Measurements from ENCODE around the gene SRC. TPM values are rescaled to one million over a fixed set of nuclear protein-coding genes. Genes with fewer than 3 reads are reported as not detected.

SRC gene
- total and polyA plus RNA-seq, 2 donors (not counting 3 experiments of a cell fraction or from before 2014, with no cell fraction given) = 22.6 to 29.4 TPM

DNA sequence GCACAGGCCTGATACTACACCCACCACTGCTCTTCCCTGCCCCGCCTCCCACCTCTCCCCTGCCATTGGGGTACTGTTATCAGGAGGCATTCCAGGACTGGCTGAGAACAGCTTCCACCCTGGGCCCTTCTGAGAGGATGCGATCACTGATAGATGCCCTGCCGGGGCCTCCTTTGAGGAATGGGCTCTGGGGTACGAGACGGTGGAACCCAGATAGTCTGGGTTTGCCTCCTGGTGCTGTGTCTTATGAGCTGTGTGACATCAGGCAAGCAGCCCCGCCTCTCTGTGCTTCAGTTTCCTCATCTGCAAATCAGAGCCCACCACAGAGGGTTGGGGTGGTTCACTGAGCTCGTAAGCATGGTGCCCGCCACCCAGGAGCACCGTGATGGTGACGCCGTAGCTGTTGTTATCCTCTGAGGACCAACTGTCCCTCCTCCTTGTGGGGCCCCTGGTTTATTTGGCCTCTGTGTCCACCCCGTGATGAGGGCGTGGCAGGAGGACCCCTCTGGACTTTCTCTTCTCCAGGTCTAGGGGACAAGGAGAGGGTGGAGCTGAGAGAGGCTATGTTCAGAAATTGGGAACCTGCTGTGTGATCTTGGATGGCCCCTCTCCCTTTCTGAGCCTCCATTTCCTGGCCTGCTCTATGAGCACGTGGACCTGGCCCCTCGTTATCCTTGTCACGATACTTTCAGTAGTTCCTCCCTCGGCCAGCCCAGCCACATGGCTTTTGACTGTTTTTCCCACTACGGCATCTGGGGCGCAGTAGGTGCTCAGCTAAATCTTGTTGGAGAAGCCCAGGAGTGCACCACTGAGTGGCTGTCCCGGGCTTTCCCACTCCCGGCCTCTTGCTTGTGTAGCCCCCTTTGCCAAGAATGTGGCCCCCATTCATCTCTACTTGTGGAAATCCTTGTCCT lies 18.3 kb downstream of the SRC start:
- intact Hi-C loops (cut with micrococcal nuclease) (no loop called here), dilution Hi-C loops (cut with MboI; ENCODE audit: extremely low pct_ligation_motif_present, low sequenced_read_pairs) (no loop called here)
- Histone ChIP-seq H3K4me1 (ENCODE audit: control insufficient read depth, extremely low read depth, insufficient read depth, low read length) (no peaks in the 10 kb centered on the region), H2AFZ (ENCODE audit: low read depth, low read length) (no peak overlapping the region), H3K27me3 (ENCODE audit: control insufficient read depth in 2 of 2, insufficient read depth in 2 of 2, low read length in 2 of 2) (no peaks in the 10 kb centered on the region), H3K9me1 (replicated peaks; ENCODE audit: control insufficient read depth, extremely low read depth, insufficient read depth, low read length) (no peaks in the 10 kb centered on the region), H3K36me3 (ENCODE audit: control insufficient read depth in 2 of 2, extremely low read depth in 1 of 2, insufficient read depth in 2 of 2, low read length in 2 of 2) (peaks cover 3 to 8% of the 10 kb centered on the region in 2 experiments), H3K4me3 (replicated peaks in 1 of 3; ENCODE audit: insufficient read depth in 1 of 3, low read depth in 1 of 3, low read length in 3 of 3) (no peak overlapping the region), H4K20me1 (replicated peaks; ENCODE audit: control insufficient read depth, extremely low read depth, insufficient read depth, low read length) (no peaks in the 10 kb centered on the region), H3K9me3 (replicated peaks; ENCODE audit: control insufficient read depth, insufficient read depth, low read length) (no peaks in the 10 kb centered on the region), H3K9ac (replicated peaks; ENCODE audit: extremely low read depth, insufficient read depth, low read length) (no peak overlapping the region), H3K27ac (ENCODE audit: insufficient read depth, low read depth, low read length) (no peak overlapping the region), H3K4me2 (ENCODE audit: insufficient read depth, low read length) (no peak overlapping the region), H3K79me2 (ENCODE audit: control insufficient read depth, insufficient read depth, low read length) (peaks cover 30% of the 10 kb centered on the region)
- DNase-seq (ENCODE audit: low read depth, low spot score) (no peak), FAIRE-seq (no peak)
- no TSS peak for BruUV-seq (replicated peaks)
- CTCF ChIA-PET = interaction anchor here (1.1 to 1.4 kb wide), 2 partner anchors 13 to 20 kb away, joined by 3 to 4 read pairs; no protein-coding TSS in a partner anchor
- POLR2A ChIA-PET = no interaction called here
- TF ChIP-seq JUN (IDR thresholded peaks at IDR 0.05; ENCODE audit: borderline replicate concordance, insufficient read depth, insufficient read length, low read depth) = no peak
- TF ChIP-seq GATA2 (IDR thresholded peaks at IDR 0.05; ENCODE audit: insufficient read depth, insufficient read length, low read depth, low read length) = no peak
- no peak for TF ChIP-seq POLR2A (IDR thresholded peaks at IDR 0.05; ENCODE audit: low read depth, low read length)
- TF ChIP-seq MYC (IDR thresholded peaks at IDR 0.05; ENCODE audit: low read depth, low read length) = no peak
- TF ChIP-seq EZH2 (IDR thresholded peaks at IDR 0.05; ENCODE audit: borderline replicate concordance, low read depth, low read length, severe bottlenecking) = no peak
- no peak for TF ChIP-seq POLR2AphosphoS5 (IDR thresholded peaks at IDR 0.05; ENCODE audit: insufficient read depth, low read depth, low read length)
- no peak for TF ChIP-seq FOS (IDR thresholded peaks at IDR 0.05; ENCODE audit: borderline replicate concordance, insufficient read depth, low read length)
- TF ChIP-seq MAX (IDR thresholded peaks at IDR 0.05; ENCODE audit: insufficient read depth, insufficient read length) = no peak
- TF ChIP-seq, protein P1, sequence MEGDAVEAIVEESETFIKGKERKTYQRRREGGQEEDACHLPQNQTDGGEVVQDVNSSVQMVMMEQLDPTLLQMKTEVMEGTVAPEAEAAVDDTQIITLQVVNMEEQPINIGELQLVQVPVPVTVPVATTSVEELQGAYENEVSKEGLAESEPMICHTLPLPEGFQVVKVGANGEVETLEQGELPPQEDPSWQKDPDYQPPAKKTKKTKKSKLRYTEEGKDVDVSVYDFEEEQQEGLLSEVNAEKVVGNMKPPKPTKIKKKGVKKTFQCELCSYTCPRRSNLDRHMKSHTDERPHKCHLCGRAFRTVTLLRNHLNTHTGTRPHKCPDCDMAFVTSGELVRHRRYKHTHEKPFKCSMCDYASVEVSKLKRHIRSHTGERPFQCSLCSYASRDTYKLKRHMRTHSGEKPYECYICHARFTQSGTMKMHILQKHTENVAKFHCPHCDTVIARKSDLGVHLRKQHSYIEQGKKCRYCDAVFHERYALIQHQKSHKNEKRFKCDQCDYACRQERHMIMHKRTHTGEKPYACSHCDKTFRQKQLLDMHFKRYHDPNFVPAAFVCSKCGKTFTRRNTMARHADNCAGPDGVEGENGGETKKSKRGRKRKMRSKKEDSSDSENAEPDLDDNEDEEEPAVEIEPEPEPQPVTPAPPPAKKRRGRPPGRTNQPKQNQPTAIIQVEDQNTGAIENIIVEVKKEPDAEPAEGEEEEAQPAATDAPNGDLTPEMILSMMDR (IDR thresholded peaks at IDR 0.05; ENCODE audit: extremely low read depth in 1 of 2, insufficient read depth in 1 of 2, low read depth in 1 of 2, low read length in 2 of 2) = no peak

Data from endothelial cell of umbilical vein (primary cell).